Measurements from ENCODE around the gene SPPL2A.
"Not testable (repeated sequence)": the region's sequence is repeated elsewhere in the genome, so short reads cannot be mapped to it uniquely, and the experiment has no call there.

SPPL2A gene

GRCh38 chr15:50767332-50767861, 1.9 kb upstream of the SPPL2A start:
- DNase-seq = no peak

GRCh38 chr15:50764461-50765194, 878 bp downstream of the SPPL2A start:
- DNase-seq = no peak

- no peak for DNase-seq
Measured at GRCh38 chr15:50758712-50759205, 6.7 kb downstream of the SPPL2A start.

GRCh38 chr15:50753463-50753862, 12.0 kb downstream of the SPPL2A start:
- DNase-seq = no peak

DNA sequence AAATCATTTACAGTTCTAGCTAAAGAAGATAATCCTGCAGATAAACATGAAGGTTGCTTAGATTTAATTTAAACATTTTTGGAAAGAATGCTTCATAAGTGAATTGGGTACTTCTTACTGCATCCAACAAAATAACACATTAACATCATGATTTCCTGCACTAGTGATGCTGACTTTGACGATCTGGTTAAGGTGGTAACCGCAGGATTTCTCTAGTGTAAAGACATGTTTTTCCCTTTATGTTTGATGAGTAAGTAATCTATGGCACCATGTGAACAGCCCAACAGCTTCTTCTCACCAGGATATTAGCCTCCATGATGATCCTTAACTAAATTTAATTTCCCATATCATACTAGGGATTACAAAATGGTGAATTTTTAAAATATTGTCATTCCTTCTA, 14.1 kb downstream of the SPPL2A start:
- DNase-seq = no peak

DNA sequence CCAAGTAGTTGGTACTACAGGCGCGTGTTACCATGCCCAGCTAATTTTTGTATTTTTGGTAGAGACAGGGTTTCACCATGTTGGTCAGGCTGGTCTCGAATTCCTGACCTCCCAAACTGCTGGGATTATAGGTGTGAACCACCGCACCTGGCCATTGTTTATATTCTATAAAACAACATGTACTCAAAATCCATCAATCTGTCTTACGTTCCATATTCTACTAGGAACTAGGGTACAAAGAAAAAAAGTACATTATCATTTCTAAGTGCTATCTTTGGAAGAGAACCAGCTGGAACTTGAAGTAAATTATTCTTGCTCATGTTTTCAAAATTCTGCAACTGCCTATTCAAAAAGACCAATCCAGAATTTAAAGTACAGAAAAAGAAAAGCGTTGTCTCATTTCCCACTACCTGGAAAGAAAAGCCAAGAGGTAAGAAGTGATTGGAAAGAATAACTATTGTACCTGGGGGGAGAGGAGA, 15.2 kb downstream of the SPPL2A start:
- DNase-seq = no peak

GRCh38 chr15:50747523-50747922, 18.0 kb downstream of the SPPL2A start:
- no peak for DNase-seq

DNA sequence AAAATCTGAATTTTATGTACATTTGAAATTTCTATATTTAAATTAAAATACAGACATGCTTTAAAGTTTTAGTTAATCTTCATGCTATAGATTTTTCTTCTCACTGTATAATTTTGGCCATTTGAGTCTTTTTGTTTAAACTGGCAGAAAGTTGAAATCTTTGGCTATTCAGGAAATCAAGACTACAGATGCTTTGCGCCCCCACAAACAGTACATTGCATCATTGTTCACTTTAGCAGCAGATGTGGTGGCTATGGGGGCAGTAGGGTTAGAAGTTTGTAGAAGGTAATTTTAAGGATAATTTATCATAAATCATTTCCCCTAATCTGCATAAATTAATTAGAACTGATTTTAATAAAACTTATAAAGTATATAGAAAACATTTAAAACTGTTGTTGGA, 20.9 kb downstream of the SPPL2A start:
- no peak for DNase-seq

DNA sequence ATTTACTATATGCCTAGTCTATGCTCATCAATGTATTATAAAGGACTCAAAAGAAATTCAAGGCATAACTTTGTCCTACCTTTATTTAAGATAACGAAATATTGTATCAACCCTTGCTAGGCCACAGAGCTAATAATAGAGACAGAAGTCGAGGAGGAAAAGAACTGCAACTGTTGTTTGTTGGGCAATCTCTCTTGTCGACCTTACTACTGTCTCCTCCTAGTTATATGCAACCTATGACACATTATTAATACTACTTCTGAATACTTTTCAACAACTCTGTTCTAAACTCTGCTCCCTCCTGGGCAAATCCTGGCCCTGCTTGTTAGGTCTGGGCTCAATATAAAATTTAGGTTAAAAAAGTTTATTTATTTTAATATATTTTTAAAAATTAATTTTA, 24.6 kb downstream of the SPPL2A start:
- DNase-seq = no peak

DNA sequence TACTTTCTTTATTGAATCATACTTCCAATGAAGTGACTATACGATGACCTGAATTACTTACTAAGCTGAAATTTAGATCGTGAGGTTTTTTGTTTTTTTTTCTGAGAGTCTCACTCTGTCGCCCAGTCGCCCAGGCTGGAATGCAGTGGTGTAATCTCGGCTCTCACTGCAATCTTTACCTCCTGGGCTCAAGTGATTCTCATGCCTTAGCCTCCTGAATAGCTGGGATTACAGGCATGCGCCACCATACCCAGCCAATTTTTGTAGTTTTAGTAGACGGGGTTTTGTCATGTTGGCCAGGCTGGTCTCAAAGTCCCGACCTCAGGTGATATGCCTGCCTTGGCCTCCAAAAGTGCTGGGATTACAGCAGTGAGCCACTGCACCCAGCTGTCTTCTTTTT, 28.7 kb downstream of the SPPL2A start:
- DNase-seq = no peak

DNA sequence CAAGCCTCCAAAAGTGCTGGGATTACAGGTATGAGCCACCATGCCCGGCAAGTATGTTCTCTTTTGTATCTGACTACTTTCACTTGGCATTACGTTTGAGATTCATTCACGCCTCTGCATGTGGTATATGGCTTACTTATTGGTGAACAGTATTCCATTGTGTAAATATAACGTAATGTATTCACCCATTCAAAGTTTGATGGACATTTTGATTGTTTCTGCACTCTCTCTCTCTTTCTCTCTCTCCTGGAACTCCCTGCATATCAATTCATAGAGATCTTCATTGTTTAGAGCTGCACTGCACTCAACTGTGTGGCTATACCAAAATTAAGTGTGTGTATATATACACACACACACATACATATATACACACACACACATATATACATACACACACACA, 30.4 kb downstream of the SPPL2A start:
- no peak for DNase-seq

DNA sequence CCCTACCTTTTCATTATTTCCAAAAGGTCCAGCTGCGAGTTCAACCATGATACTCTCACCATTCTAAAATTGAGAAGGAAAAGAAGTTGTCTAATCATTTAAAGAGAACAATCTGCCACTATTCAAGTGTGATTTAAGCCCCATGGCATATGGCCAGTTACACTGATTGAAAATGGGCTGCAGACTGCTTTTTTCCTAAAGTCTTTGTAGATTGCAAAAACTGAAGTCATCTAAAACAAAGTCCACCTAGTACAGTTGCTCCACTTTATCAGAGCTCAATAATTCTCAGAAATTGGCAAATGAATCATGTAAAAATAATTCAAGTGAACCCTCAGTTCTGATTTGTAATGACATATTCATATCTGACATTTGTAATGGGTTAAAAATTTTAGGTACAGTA, 39.2 kb downstream of the SPPL2A start:
- DNase-seq = no peak

GRCh38 chr15:50718700-50719125, 46.8 kb downstream of the SPPL2A start:
- no peak for DNase-seq

GRCh38 chr15:50712018-50712417, 53.5 kb downstream of the SPPL2A start:
- no peak for DNase-seq

GRCh38 chr15:50710585-50710984, 54.9 kb downstream of the SPPL2A start:
- DNase-seq = no peak

DNA sequence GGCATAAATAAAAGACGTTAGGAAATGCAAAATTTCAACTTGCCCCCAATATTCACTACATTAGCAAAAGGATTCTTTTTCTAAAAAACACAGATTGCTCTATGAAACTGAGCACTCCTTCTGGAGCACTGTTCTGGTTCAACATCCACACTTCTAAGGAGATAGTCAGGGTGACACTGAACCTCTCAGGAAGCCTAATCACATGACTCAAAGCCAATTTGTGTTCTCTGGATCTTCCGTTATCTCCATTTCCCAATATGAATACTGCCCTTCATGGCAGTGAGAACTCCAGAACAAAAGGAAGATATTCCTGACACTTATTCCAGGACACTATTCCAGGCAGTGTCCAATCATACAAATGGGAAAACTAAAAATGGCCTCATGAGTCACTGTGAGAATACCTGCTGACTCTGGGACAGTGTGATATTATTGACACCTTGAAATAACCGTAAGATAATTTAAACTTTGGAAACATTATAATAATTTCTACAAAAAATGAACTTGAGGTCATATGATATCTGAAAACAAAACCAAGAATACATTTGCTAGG, 57.6 kb downstream of the SPPL2A start:
- no peak for DNase-seq

GRCh38 chr15:50702762-50703334, 62.7 kb downstream of the SPPL2A start:
- DNase-seq = no peak

- DNase-seq = no peak
Measured at GRCh38 chr15:50698101-50698500, 67.4 kb downstream of the SPPL2A start.

DNA sequence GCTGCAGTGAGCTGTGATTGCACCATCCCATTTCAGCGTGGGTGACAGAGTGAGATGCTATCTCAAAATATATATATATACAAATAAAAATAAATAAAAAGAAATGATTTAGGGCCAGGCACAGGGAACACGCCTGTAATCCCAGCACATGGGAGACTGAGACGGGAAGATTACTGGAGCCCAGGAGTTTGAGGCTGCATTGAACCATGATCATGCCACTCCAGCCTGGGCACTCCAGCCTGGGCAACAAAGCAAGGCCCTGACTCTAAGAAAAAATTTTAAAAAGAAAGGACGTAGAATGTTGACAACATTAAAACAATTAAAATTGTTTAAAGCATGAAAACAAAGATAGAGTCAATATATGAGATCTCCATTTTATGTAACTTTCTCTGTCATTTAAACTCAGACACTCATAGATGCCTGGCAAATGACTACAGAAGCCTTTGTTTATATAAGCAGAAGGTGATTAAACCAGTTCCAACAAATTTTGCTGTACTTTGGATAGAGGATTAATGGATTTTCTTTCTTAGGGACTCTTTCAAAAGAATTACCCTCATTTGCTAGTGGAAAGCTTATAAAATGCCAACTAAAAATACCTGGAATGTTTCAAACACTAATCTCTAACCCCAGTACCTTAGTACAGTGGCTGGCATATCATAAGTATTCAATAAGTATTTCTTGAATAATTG, 68.3 kb downstream of the SPPL2A start:
- no peak for DNase-seq

GRCh38 chr15:50694634-50695165, 70.8 kb downstream of the SPPL2A start:
- not testable (repeated sequence) for DNase-seq

GRCh38 chr15:50687302-50687902, 78.1 kb downstream of the SPPL2A start:
- no peak for DNase-seq

DNA sequence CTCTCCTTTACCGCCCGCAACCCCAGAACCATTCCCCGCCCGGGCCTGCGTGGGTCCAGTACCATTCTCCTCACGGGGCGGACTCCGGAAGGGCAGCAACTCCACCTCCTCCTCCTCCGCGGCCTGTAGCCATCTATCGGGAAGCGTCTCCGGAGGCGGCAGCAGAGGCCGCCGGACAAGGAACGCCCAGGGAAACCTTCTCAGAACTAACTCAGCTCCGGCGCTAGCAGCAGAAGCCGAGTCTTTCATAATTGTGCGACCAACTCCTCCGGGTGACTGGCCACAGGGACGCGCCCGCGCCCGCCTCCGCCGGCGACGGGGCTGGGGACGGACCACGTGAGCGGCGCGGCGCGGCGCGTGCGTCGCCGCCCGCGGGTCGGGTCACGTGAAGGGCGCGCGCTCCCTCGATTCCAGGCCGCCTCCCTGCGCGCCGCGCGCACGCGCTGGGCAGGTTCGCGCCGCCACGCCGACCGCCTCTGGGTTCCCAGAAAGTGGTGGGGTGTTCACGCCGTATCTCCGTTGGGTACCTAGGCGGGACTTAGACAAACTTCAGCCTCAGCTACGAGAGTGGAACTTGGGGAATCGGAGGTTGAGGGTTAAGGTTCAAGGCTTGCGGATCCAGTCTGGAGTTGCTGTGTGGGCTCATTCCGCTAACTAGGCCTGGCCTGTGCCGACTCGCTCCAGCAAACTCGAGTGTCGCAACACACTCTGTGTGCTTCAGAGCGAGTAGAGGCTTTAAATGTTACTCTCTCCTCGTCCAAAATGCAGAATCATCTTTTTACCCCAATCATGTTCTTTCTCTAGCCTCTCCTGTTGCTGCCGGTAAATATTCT, 78.8 kb downstream of the SPPL2A start, which contains the start of gene TRPM7:
Gene TRPM7, minus strand, starts transcription at position 329 of the 833 bp plus-strand sequence. Its CDS starts 264 bp downstream, at position 65.
- peak; percentile 88 for DNase-seq

Data from islet precursor cell (in vitro differentiated cells).